Iris pigment epithelial cell (primary cell): ENCODE measurements around the gene SNAPC4.

Source experiments
- DNase-seq: peaks from one replicate; pipeline ENCODE4 v3.0.0-alpha.2; 2011; ENCODE audit warnings: low read depth

The SNAPC4 gene, protein sequence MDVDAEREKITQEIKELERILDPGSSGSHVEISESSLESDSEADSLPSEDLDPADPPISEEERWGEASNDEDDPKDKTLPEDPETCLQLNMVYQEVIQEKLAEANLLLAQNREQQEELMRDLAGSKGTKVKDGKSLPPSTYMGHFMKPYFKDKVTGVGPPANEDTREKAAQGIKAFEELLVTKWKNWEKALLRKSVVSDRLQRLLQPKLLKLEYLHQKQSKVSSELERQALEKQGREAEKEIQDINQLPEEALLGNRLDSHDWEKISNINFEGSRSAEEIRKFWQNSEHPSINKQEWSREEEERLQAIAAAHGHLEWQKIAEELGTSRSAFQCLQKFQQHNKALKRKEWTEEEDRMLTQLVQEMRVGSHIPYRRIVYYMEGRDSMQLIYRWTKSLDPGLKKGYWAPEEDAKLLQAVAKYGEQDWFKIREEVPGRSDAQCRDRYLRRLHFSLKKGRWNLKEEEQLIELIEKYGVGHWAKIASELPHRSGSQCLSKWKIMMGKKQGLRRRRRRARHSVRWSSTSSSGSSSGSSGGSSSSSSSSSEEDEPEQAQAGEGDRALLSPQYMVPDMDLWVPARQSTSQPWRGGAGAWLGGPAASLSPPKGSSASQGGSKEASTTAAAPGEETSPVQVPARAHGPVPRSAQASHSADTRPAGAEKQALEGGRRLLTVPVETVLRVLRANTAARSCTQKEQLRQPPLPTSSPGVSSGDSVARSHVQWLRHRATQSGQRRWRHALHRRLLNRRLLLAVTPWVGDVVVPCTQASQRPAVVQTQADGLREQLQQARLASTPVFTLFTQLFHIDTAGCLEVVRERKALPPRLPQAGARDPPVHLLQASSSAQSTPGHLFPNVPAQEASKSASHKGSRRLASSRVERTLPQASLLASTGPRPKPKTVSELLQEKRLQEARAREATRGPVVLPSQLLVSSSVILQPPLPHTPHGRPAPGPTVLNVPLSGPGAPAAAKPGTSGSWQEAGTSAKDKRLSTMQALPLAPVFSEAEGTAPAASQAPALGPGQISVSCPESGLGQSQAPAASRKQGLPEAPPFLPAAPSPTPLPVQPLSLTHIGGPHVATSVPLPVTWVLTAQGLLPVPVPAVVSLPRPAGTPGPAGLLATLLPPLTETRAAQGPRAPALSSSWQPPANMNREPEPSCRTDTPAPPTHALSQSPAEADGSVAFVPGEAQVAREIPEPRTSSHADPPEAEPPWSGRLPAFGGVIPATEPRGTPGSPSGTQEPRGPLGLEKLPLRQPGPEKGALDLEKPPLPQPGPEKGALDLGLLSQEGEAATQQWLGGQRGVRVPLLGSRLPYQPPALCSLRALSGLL (N-terminal part only)

DNA sequence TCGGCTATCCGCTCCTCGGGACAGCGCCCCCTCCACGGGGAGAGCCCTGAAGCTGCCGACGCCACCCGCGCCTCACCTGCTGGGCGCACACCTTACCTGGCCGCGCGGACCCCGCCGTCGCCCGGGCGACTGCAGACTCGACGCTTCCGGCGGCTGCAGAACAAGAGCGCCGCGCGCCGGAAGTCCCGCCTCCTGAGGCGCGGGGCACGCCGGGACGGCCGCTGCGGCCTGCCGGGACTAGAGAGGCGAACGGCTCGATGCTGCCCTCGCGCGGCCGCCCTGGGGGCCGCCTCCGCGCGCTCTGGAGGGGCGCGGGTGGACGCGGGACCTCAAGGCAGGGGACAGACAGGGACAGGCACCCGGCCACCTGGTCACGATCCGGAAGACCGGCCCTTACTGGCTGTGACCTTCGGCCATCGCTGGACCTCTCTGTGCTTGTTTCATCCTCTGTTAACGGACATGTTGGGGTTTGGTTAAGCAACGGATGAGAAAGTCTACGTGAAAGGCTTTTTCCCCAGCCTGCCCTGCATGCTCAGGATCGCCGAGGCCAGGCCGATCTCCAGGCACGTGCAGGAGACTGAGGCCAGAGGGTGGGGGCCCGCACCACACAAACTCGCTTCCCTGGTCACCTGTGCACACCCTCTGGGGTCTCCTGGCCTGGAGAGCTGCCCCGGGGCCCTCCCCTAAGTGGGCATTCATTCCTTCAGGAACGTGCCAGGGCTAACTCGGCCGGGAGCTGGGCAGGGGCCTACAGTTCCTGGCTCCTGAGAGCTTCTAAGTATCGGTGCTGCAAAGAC, at the start of gene SNAPC4:
Gene SNAPC4 (minus strand): TSS at position 133 of the 797 bp plus-strand sequence. CDS start 1,742 bp downstream, outside the sequence.
- DNase-seq: peak; percentile 82

DNA sequence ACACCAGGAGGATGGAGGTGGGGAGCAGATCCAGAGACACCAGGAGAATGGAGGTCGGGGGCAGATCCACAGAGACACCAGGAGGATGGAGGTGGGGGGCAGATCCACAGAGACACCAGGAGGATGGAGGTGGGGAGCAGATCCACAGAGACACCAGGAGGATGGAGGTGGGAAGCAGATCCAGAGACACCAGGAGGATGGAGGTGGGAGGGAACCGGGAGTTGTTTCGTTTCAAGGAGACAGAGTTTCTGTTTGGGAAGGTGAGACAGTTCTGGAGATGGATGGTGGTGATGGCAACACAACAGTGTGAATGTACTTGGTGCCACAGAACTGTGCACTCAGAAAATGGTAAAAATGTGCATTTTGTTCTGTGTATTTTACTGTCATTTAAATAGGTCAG, 48.7 kb upstream of the SNAPC4 start:
- DNase-seq: no peak

DNA sequence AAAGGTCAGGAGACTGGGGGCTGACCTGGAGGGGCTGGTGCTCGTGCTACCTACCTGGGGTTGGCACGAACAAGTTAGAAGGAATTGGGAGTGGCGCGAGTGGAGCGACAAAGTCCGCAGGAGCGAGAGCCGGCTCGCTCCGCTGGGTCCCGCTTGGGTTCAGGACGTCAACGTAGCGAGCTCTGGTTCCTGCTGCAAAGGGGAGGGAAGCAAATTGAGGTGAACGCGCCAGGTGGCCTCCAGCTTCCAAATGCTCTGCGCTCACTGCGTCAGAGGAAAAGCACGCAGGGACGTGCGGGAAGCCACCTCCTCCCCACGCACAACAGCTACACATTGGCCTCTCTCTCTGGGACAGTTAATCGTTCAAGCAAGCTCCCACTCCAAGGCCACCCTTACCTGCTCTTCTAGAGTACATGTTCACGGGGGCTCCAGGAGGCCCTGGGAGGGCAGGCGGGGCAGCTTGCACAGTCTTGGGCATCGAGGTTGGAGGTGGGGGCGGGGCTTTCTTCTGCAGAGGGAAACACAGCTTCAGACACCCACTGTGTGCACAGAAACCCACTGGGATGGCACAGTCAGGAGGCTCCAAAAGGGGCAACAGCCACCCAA, 47.3 kb upstream of the SNAPC4 start:
- DNase-seq: no peak

DNA sequence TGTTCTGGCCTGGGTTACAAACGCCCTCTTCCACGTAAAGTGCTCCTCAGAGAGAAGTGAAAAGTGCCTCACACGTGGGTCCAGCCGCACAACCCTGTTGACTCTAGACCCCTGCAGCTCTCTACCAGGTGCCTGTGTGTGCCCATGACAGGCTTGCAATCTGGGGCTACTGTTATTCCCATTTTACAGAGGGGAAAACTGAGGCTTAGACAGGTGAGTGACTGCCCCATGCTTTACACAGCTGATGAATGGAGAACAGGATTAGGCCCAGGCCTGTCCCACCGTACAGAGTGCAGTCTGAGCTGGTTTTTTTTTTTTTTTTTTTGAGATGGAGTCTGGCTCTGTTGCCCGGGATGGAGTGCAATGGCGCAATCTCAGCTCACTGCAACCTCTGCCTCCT, 45.8 kb upstream of the SNAPC4 start:
- no peak for DNase-seq

DNA sequence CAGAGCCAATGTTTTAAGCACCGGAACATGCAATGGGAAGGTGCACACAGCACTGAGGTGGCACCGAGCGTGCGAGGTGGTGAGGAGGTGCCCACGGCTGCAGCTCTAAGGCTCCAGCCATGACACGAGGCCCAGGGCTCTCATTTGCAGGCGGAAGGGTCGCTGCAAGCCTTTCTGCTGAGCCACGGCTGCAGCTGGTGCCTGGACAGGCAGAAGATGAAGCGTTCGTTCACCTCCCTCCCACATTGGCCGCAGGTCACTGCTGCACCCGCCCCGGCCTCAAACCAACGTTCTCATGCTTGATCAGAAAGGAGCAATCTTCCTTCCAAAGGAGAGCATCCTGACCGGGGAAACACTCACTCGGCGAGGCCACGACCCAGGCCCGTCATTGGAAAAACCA, 44.1 kb upstream of the SNAPC4 start:
- DNase-seq: no peak

DNA sequence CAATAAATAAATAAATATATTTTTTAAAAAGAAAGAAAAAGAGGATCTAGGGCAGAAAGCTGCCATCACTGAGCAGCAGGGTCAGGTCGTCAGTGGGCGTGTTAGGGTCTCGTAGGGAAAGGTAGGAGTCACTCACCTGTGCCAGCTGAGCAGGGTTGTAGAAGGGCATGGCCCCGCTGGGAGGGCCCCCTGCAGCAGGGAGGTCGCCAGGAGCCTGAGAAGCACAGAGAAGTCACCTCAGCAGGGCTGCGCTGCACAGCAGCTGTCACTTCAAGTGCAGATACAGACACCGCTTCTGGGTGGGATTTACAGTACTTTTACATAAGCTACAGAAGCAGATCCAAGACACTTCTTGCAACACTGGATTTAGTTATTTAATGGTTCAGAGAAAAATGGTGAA, 43.7 kb upstream of the SNAPC4 start:
- DNase-seq: no peak

DNA sequence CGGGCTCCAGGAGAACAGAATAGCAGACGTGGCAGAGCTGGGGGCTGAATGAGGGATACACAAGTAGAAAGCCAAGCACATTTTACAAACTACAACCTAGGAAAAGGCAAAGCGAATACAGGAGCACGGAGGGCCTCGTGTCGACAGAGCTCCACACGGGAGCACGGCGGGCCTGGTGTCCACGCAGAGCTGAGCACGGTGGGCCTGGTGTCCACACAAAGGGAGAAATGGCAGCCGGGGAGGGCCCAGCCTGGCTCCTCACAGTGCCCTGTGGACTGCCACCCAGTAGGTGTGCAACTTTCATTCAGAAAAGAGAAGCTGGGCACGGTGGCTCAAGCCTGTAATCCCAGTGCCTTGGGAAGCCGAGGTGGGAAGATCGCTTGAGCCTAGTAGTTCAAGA, 43.1 kb upstream of the SNAPC4 start:
- no peak for DNase-seq

DNA sequence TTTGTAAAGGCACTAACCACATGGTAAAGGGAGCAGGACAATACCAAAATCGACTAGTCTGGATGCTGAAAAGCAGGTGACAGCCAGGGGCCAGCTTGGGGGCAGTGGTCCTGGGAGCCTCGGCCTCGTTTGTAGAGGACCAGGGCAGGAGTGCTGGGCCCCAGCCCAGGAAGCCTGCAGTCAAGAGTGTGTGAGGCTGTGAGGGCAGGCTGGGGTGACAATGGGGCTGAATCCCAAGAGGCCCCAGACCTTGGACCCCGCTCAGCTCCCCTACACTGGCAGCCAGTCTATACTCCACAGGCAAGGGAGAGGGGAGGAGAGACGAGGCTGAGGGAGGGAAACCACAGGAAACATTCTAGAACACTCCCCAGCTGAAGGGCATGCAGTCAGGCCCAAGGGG, 42.3 kb upstream of the SNAPC4 start:
- no peak for DNase-seq

DNA sequence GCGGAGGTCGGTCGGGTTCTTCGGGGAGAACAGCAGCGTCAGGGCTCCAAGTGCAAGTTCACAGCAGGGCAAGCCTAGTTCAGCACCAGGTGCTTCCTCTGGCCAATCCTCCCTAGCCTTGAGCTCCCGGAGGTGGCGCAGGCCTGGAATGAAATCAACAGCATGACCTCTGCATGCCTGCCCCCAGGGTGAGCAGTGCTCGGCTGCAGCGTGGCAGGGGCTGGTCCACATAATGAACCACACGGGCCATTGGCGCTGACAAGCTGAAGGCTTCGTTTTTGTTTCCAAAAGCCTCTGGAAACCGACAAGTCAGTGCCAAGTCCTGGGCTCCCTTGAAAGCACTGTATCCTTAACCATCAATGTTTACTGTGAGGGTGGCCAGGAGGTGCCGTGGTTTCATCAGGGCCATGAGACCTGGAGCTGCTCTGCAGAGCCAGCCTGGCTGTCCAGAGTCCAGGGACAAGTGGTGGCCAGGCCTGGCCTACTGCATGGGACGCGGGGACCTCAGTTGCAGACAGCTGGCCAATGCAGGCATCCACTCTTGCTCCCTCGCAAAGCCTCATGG, 41.8 kb upstream of the SNAPC4 start:
- DNase-seq: no peak

DNA sequence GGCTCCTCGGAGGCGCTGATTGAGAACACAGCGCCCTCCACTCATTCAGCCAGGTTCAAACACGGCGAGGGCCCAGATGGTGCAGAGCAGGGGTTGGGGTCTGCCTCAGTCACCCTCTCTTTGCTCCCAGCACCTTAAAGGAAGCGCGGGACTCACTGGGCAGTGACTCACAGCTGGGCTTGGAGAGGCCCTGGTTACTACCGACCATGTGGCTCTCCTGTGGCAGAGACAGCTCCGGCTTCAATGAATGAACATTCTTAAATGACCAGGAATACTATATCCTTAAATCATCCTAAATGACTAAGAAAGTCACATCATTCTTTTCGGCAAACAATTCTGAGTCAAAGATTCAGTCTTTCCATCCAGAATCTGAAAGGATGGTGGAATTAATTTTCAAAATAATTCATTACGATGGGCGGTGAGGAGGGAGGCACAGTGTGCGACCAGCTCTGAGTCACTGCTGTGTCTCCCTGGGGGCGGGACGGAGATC, 41.3 kb upstream of the SNAPC4 start:
- peak; percentile 12 for DNase-seq

DNA sequence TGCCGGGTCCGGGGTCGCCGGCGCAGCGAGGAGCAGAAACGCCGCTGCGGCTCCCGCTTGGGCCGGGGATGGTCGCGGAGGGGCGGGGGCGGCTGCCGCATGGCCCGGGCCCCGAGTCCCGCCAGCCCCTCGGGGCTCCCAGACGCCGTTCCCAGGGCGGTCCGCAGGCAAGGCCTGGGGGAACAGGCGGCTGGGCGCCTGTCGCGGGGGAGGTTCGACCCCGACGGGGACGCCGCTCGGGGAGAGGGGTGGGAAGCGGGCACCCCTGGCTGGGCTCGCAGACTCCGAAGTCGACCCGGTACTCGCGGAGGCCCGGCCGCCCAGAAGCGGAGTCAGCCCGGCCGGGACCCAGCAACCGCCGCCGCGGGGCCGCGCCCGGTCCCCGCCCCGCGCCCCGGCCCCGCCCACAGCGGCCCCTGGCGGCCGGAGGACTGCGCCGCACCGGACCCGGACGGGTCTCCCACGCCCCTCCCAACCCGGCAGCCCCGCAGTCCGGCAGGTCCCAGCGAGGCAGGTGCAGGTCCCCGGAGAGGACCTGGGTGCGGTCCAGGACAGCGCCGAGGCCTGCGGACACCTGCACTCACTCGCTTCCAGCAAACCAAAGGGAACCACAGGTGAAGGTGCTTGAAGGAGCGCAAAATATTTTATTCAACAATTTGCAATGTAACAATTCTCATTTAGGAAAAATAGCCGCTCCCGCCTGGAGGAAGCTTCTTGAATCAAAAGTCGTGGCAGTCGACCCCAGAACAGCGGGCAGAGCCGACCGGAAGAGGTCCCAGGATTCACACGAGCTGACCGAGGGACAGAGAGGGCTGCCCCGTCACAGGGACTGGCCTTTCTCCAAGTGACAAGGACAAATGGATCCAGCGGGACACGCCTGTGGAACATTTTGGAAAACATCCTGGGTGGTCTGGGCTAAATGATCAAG, 39.8 kb upstream of the SNAPC4 start, which contains the start of gene INPP5E:
Gene INPP5E (minus strand): TSS at position 365 of the 928 bp plus-strand sequence. CDS start 426 bp downstream, outside the sequence.
- peak; percentile 60 for DNase-seq

DNA sequence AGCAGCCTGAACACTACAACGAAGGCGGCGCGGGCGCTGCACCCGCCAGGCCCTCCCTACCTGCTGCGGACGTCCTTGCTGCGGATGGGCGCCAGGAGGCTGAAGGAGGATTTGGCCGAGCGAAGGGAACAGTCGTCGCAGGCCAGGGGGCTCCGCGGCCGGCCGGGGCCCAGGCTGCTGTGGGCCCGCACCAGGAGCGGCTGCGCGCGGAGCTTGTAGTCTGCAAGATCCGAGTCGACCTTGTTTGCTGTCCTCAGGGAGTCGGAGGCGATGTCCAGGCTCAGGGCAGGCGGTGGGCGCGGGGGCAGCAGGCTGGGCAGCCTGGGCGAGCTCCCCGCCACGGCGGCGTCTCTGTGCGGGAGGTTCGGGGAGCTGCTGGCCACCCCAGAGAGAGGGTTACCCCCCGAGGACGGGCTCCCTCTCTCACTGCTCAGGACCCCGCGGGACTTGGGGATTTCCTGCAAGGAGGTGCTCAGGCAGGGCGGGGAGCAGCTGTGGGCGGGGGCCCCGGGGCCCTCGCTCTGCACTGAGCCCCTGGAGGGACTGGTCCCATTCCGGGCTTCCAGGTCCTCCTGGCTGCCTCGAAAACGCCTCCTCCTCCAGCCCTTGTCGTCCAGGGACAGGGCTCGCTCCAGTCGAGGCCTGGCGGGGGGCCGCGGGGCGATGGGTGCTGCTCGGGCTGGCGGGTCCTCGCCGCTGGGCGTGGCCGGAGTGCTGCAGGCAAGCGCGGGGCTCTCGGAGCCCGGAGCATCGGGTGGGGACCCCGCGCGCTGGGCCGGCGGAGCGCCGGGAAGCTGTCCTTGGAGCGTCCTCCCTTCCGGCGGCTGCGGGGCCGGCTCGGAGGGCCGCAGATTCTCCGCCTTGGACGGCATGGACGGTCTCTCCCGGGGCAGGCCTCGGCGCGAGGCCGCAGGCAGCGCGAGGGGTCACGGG, 38.8 kb upstream of the SNAPC4 start:
- DNase-seq: peak; percentile 45

DNA sequence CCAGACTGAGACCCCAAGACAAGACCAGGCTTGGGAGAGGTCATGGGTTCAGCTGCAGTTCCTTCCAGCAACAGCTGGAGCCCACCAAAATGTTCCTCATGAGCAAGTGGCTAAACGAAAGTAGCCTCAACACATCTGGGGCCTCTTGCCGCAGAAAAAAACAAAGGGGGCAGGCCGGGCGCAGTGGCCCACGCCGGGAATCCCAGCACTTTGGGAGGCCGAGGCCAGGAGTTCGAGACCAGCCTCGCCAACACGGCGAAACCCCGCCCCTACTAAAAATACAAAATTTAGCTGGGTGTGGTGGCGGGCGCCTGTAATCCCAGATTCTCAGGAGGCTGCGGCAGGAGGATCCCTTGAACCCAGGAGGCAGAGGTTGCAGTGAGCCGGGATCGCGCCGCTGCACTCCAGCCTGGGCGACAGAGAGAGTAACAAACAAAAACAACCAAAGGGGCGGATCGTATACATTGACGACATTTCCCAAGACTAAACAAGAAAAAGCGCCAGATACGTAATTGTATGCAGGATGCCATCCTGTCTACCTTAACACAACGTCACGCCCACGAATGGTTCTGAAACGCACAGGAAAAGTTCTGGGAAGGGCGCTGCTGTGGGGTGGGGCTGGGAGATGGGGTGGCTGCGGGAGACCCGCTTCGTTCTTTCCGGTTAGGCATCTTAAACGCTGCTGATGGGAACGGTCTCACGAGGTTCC, 38.0 kb upstream of the SNAPC4 start:
- no peak for DNase-seq

DNA sequence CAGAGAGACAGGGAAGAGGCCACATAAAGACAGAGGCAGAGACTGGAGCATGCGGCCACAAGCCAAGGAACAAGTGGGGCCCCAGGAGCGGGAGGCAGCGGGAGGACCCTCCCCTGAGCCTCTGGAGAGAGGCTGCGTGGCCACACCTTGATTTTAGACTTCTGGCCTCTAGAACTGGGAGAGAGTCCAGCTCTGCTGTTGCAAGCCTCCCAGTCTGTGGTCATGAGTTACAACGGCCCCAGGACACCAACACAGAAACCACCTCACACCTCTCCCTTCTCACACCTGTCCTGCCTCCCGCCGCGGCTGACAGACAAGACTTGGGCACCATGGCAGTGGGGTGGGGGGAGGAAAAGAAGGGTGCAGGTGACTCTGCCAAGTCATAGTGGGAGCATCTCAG, 37.5 kb upstream of the SNAPC4 start:
- DNase-seq: peak; percentile 57

DNA sequence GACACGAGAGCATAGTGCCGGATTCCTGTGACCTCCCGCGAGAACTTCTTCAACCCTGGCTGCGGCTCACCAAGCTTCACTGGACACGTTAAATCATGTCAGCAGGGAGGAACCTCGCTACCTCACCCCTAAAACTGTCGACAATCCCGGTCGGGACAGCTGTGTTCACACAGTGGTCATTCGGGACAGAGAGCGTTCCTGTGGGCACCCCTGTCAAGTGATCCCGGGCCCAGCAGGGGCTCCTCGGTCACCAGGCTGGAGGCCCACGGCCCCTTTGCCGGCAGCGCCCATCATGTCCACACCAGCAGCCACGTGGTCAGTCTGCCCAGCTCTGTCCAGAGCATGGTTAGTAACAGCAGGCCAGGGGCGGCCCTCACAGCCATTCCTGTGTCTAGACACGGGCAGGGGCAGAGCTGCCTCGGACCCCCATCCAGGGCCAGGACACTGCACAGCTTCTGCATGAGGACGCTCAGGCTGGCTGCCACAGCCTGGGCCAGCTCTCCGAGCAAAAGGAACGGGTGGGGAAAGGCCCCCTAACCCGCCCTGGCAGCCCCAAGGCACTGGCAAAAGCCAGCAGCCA, 36.2 kb upstream of the SNAPC4 start:
- DNase-seq: no peak

DNA sequence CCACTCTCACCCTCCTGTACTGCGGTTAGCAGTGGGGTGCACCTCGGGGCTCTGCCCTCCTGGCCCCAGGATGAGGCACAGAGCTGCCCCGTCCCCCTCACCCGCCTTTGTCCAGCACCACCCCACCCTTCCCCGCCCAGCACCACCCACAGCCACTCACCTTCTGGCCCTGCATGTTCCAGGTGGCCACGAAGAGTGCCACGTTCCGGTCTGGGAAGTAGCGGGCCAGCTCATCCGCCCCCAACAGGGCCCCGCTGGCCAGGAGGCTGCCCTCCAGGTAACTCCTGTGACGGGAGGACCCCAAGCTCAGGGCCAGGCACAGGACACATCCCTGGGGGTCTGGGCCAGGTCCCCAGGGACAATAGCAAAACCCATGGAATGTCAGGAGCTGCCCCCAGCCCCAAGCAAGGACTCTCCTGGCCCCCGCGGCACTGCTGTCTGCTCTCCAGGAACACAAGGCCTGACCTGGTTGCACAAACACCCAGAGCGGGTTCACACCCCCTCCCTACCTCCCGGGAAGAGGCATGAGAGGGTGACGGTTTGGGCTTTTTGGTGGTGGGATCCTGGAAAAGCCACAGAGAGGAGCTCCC, 34.7 kb upstream of the SNAPC4 start:
- no peak for DNase-seq
